CD4-positive, CD25-positive, alpha-beta regulatory T cell (primary cell): ENCODE data around the gene DNMT3L. TPM values are rescaled to one million over a fixed set of nuclear protein-coding genes. Genes with fewer than 3 reads are reported as not detected.

ENCODE experiments used
- ATAC-seq, 2 donors: fragments of 150-1000 bp; cut with Tn5 transposase; one replicate each; pipeline ENCODE4 v1.10.0; 2021; ENCODE audit warnings: low read depth in 2 of 2, moderate number of reproducible peaks in 2 of 2, moderate library complexity in 1 of 2
- DNase-seq, 3 donors: peaks; one replicate each; pipeline versions ENCODE4 v3.0.0 to v3.0.0-alpha.2; 2012 to 2022; ENCODE audit warnings: mixed read lengths in 1 of 3
- H3K27ac ChIP-seq: one replicate; pipeline ENCODE4 v1.7.0; 2013; ENCODE audit warnings: mild to moderate bottlenecking, low read length; ENCODE audit not compliant: insufficient read depth, poor library complexity, severe bottlenecking
- H3K27me3 ChIP-seq: one replicate; pipeline ENCODE4 v1.7.0; 2013; ENCODE audit warnings: low read length; ENCODE audit not compliant: control insufficient read depth, insufficient read depth
- H3K36me3 ChIP-seq: one replicate; pipeline ENCODE4 v1.7.0; 2013; ENCODE audit warnings: mild to moderate bottlenecking, low read length, moderate library complexity; ENCODE audit not compliant: control insufficient read depth, insufficient read depth
- H3K4me1 ChIP-seq: 2 replicates; pipeline ENCODE4 v1.7.0; 2013; ENCODE audit warnings: mild to moderate bottlenecking, low read length; ENCODE audit not compliant: insufficient read depth, control insufficient read depth, poor library complexity, severe bottlenecking
- H3K4me3 ChIP-seq: one replicate; pipeline ENCODE4 v1.7.0; 2013; ENCODE audit warnings: low read depth, mild to moderate bottlenecking, low read length, moderate library complexity
- H3K9me3 ChIP-seq, 2 experiments: 1 replicate in 1 of 2; 2 replicates in 1 of 2; pipeline ENCODE4 v1.7.0; 2013; ENCODE audit warnings: low read length in 2 of 2, mild to moderate bottlenecking in 1 of 2, moderate library complexity in 1 of 2; ENCODE audit not compliant: control insufficient read depth in 2 of 2
- H3K27ac Mint-ChIP-seq, 3 donors: one replicate each; pipeline ENCODE4 v1.8.0; 2020 to 2022; ENCODE audit warnings: mild to moderate bottlenecking in 3 of 3, mixed read lengths in 3 of 3, moderate library complexity in 2 of 3
- H3K27me3 Mint-ChIP-seq: one replicate; pipeline ENCODE4 v1.8.0; 2022; ENCODE audit warnings: mild to moderate bottlenecking, mixed read lengths
- H3K36me3 Mint-ChIP-seq: one replicate; pipeline ENCODE4 v1.8.0; 2020; ENCODE audit warnings: mixed read lengths
- H3K4me1 Mint-ChIP-seq, 4 donors: one replicate each; pipeline ENCODE4 v1.8.0; 2020 to 2022; ENCODE audit warnings: mixed read lengths in 4 of 4, mild to moderate bottlenecking in 1 of 4
- H3K4me3 Mint-ChIP-seq, 4 donors: one replicate each; pipeline ENCODE4 v1.8.0; 2020 to 2022; ENCODE audit warnings: mild to moderate bottlenecking in 4 of 4, mixed read lengths in 4 of 4, moderate library complexity in 3 of 4
- H3K9me3 Mint-ChIP-seq, 7 donors: one replicate each; pipeline ENCODE4 v1.8.0; 2020 to 2022; ENCODE audit warnings: mixed read lengths in 7 of 7, mild to moderate bottlenecking in 3 of 7, moderate library complexity in 2 of 7
- polyA plus RNA-seq, 4 donors: library from polyadenylated mRNA; unstranded; fragments of 300-500 nt; fragmentation: Illumina TruSeq; gene quantifications; one replicate each; pipeline ENCODE4 v1.2.3, GENCODE V29; 2021
- total RNA-seq: library from RNA; stranded (reverse); gene quantifications from one replicate; pipeline ENCODE4 v1.2.3, GENCODE V29; 2022

Gene DNMT3L
- total and polyA plus RNA-seq, 5 donors from 2014 or later: not detected

- no peak overlapping the region for H3K27ac Mint-ChIP-seq
Measured at GRCh38 chr21:44265734-44266270, 4.1 kb upstream of the DNMT3L start.

DNA sequence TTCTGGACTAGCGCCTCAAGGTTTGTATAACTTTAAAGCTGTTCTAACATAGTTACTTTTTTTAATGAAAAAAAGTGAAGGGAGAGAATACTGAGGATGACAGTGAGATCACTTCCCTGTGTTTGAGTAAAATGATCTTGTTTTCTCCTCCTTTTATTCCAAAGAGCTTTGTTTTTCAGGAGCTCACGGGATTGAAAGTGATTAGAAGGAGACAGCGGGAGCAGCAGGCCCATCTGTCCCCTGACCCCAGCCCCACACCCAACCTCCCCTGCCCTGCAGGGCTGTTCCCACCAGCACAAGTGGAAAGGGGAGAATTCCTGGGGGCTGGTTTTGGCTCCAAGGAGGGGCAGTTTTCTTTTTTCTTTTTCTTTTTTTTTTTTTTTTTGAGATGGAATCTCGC, 2.1 kb upstream of the DNMT3L start:
- no peak overlapping the region for H3K27ac Mint-ChIP-seq

More at GRCh38 chr21:44265734-44266270, 4.1 kb upstream of the DNMT3L start:
- Histone ChIP-seq H3K36me3 (no peaks in the 10 kb centered on the region), H3K27ac (no peak overlapping the region), H3K9me3 (no peaks in the 10 kb centered on the region), H3K4me3 (no peak overlapping the region), H3K4me1 (no peaks in the 10 kb centered on the region), H3K27me3 (no peaks in the 10 kb centered on the region)
- Mint-ChIP-seq H3K4me3 (no peak overlapping the region), H3K4me1 (peaks cover 0 to 5% (median 0%) of the 10 kb centered on the region in 4 donors), H3K27me3 (no peaks in the 10 kb centered on the region), H3K36me3 (no peaks in the 10 kb centered on the region), H3K9me3 (no peaks in the 10 kb centered on the region)
- DNase-seq (no peak), ATAC-seq (no peak)

DNA sequence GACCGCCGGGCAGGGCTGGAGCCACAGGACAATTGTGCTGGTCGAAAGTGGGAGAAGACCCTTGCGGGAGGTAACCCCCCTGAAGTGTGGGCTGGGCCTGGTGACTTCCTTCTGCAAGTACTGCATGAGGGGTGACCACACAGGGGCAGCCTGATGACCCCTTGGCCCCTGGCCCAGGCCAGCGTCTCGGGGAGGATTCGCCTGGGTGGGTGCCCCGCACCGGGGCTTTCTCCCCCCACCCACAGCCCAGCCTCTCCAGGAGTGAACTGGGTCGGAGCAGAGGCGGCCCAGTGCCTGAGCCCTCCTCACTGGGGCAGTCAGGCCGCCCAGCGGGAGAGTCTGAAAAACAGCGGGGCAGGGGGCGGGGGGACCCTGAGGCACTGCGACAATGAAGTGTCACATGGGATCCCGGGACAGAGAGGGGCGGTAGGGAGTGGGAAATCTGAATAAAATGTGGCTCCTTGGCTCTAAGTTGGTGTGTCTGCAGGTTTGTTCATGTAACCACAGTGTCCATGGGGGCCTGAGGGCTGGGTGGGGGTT, 1.6 kb upstream of the DNMT3L start:
- Mint-ChIP-seq H3K27ac (no peak overlapping the region), H3K9me3 (no peaks in the 10 kb centered on the region), H3K4me1 (peaks cover 0 to 2% (median 0%) of the 10 kb centered on the region in 4 donors), H3K36me3 (no peaks in the 10 kb centered on the region), H3K4me3 (no peak overlapping the region), H3K27me3 (no peaks in the 10 kb centered on the region)
- Histone ChIP-seq H3K27ac (no peak overlapping the region), H3K4me3 (no peak overlapping the region), H3K9me3 (no peaks in the 10 kb centered on the region), H3K27me3 (no peaks in the 10 kb centered on the region), H3K4me1 (no peaks in the 10 kb centered on the region), H3K36me3 (no peaks in the 10 kb centered on the region)
- ATAC-seq: no peak
- no peak for DNase-seq

More for the DNA sequence above, 2.1 kb upstream of the DNMT3L start:
- ATAC-seq (no peak), DNase-seq (no peak)
- Histone ChIP-seq H3K4me3 (no peak overlapping the region), H3K27ac (no peak overlapping the region), H3K36me3 (no peaks in the 10 kb centered on the region), H3K4me1 (no peaks in the 10 kb centered on the region), H3K27me3 (no peaks in the 10 kb centered on the region), H3K9me3 (no peaks in the 10 kb centered on the region)
- Mint-ChIP-seq H3K4me3 (no peak overlapping the region), H3K27me3 (no peaks in the 10 kb centered on the region), H3K9me3 (no peaks in the 10 kb centered on the region), H3K4me1 (peaks cover 0 to 5% (median 0%) of the 10 kb centered on the region in 4 donors), H3K36me3 (no peaks in the 10 kb centered on the region)

DNA sequence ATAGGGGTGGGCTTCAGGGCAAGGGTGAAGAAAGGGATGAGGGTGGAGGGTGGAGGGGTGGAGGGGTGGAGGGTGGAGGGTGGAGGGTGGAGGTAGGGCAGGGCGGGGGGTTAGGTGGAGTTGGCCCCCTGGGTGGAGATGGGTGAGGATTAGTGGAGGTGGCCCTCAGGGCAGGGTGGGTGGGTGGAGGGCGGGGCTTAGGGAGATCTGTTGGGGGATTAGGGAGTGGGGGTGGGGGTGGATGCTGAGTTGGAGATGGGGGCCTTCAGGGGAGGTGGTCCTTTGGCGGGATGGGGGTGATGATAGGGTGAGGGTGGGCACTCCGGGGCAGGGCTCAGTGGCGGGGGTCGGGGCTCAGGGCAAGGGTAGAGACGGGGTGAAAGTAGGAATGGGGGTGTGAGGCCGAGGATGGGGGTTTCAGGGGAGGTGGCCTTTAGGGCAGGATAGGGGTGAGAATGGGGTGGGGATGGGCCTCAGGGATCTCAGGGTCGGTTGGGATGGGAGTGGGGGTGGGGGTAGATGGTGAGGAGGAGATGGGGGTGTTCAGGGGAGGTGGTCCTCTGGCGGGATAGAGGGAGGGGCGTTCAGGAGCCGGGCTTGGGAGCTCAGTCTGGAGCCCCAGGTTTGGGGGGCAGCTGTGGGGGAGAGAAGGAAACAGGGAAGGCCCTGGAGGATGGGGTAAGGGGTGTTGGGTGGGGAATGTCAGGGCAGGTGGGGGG, 800 bp upstream of the DNMT3L start:
- H3K27me3 ChIP-seq: no peaks in the 10 kb centered on the region
- ATAC-seq (no peak), DNase-seq (no peak)
- no peak overlapping the region for H3K4me3 ChIP-seq
- Mint-ChIP-seq H3K4me3 (no peak overlapping the region), H3K27me3 (no peaks in the 10 kb centered on the region), H3K9me3 (no peaks in the 10 kb centered on the region), H3K4me1 (no peaks in the 10 kb centered on the region), H3K27ac (no peak overlapping the region), H3K36me3 (no peaks in the 10 kb centered on the region)
- no peak overlapping the region for H3K27ac ChIP-seq
- no peaks in the 10 kb centered on the region for H3K9me3 ChIP-seq
- H3K36me3 ChIP-seq: no peaks in the 10 kb centered on the region
- no peaks in the 10 kb centered on the region for H3K4me1 ChIP-seq

DNA sequence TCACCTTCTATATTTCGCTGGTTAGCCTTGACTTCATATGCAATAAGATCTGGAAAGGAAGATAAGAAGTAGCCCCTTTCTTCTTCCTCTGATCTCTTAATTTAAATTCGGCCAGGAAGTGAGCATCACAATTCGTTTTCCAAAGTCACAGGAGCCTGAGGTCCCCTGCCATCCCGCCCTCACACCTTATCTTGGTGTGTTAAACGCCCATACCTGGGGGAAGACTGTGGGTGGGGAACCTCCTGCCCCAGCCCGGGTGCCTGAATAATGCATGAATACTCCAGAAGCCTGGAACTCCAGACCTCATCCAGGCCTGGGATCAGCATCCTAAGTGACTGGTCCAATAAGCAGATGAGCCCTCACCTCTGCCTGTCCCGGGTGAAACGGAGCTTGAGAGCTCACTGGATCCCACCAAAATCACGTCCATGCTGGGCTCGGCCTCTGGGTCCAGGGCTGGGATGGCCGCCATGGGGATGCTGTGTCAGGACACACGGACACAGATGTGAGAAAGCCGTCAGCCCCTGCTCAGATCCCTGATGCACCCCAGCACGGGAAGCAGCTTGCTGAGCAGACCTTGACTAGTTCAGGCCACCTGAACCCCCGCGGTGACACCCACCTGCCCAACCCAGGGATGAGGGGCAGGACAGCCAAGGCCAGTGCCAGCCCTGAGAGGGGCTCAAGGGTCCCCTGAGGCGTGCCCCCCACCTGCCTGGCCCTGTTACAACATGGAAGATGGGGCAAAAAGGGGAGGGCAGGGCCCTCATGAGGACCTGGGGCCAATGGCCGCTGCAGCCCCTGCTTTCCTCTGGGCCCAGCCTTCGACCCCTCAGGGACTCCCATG, 686 bp downstream of the DNMT3L start:
- Mint-ChIP-seq H3K4me1 (no peaks in the 10 kb centered on the region), H3K4me3 (no peak overlapping the region), H3K36me3 (no peaks in the 10 kb centered on the region), H3K9me3 (no peaks in the 10 kb centered on the region), H3K27ac (no peak overlapping the region), H3K27me3 (no peaks in the 10 kb centered on the region)
- Histone ChIP-seq H3K36me3 (no peaks in the 10 kb centered on the region), H3K4me3 (no peak overlapping the region), H3K27ac (no peak overlapping the region), H3K9me3 (no peaks in the 10 kb centered on the region), H3K4me1 (no peaks in the 10 kb centered on the region), H3K27me3 (no peaks in the 10 kb centered on the region)
- no peak for ATAC-seq
- DNase-seq: no peak

GRCh38 chr21:44260066-44260465, 1.6 kb downstream of the DNMT3L start:
- H3K4me1 Mint-ChIP-seq: no peaks in the 10 kb centered on the region
- Histone ChIP-seq H3K27ac (no peak overlapping the region), H3K4me1 (no peaks in the 10 kb centered on the region), H3K4me3 (no peak overlapping the region), H3K36me3 (no peaks in the 10 kb centered on the region), H3K27me3 (no peaks in the 10 kb centered on the region), H3K9me3 (no peaks in the 10 kb centered on the region)
- H3K27me3 Mint-ChIP-seq: no peaks in the 10 kb centered on the region
- ATAC-seq (no peak), DNase-seq (no peak)
- peak overlapping the region in 1 of 3 donors; percentile 26 for H3K27ac Mint-ChIP-seq
- H3K36me3 Mint-ChIP-seq: no peaks in the 10 kb centered on the region
- H3K9me3 Mint-ChIP-seq: no peaks in the 10 kb centered on the region
- H3K4me3 Mint-ChIP-seq: no peak overlapping the region

GRCh38 chr21:44259082-44259705, 2.5 kb downstream of the DNMT3L start:
- H3K4me3 Mint-ChIP-seq: no peak overlapping the region

More at GRCh38 chr21:44259082-44259705, 2.5 kb downstream of the DNMT3L start:
- DNase-seq (no peak), ATAC-seq (no peak)
- Histone ChIP-seq H3K27me3 (no peaks in the 10 kb centered on the region), H3K9me3 (no peaks in the 10 kb centered on the region), H3K4me3 (no peak overlapping the region), H3K27ac (no peak overlapping the region), H3K4me1 (no peaks in the 10 kb centered on the region), H3K36me3 (no peaks in the 10 kb centered on the region)
- Mint-ChIP-seq H3K4me1 (no peaks in the 10 kb centered on the region), H3K27ac (peak overlapping the region in 2 of 3 donors; percentile 26 to 29), H3K36me3 (no peaks in the 10 kb centered on the region), H3K27me3 (no peaks in the 10 kb centered on the region), H3K9me3 (no peaks in the 10 kb centered on the region)
